H9 (cell line): ENCODE measurements around the gene HIPK4. TPM values are rescaled to one million over a fixed set of nuclear protein-coding genes. Genes with fewer than 3 reads are reported as not detected.
A peak's percentile ranks its signal among the peaks of the same experiment; 100 is the strongest.

Source experiments
- DNase-seq: peaks from one replicate; pipeline ENCODE4 v3.0.0-alpha.2; 2017
- H2AFZ ChIP-seq: one replicate; pipeline ENCODE4 v1.6.1; 2013; ENCODE audit warnings: mild to moderate bottlenecking, low read length, control low read depth, moderate library complexity
- H2AK5ac ChIP-seq: 2 replicates; pipeline ENCODE4 v1.6.1; 2013; ENCODE audit warnings: low read length, control low read depth, mixed read lengths; ENCODE audit not compliant: insufficient read length
- H2BK120ac ChIP-seq: one replicate; pipeline ENCODE4 v1.6.1; 2013; ENCODE audit warnings: low read depth, mild to moderate bottlenecking, low read length, control low read depth, inconsistent platforms; ENCODE audit not compliant: poor library complexity, severe bottlenecking
- H2BK12ac ChIP-seq: 2 replicates; pipeline ENCODE4 v1.6.1; 2013; ENCODE audit warnings: low read length, control low read depth, mixed read lengths, low read depth; ENCODE audit not compliant: insufficient read length
- H2BK15ac ChIP-seq: 2 replicates; pipeline ENCODE4 v1.6.1; 2013; ENCODE audit warnings: low read depth, low read length, control low read depth
- H2BK20ac ChIP-seq: one replicate; pipeline ENCODE4 v1.6.1; 2013; ENCODE audit warnings: low read depth, mild to moderate bottlenecking, low read length, control low read depth, inconsistent platforms; ENCODE audit not compliant: poor library complexity, severe bottlenecking
- H2BK5ac ChIP-seq: 2 replicates; pipeline ENCODE4 v1.6.1; 2013; ENCODE audit warnings: low read length, control low read depth, mixed read lengths; ENCODE audit not compliant: insufficient read length
- H3K14ac ChIP-seq: 2 replicates; pipeline ENCODE4 v1.6.1; 2013; ENCODE audit warnings: low read length, control low read depth; ENCODE audit not compliant: insufficient read depth
- H3K18ac ChIP-seq: 2 replicates; pipeline ENCODE4 v1.6.1; 2013; ENCODE audit warnings: low read depth, mild to moderate bottlenecking, mixed read lengths, low read length, control low read depth; ENCODE audit not compliant: insufficient read length
- H3K23ac ChIP-seq: 2 replicates; pipeline ENCODE4 v1.6.1; 2013; ENCODE audit warnings: low read length, control low read depth, mixed read lengths, low read depth; ENCODE audit not compliant: insufficient read length
- H3K23me2 ChIP-seq: 2 replicates; pipeline ENCODE4 v1.6.1; 2013; ENCODE audit warnings: low read depth, mild to moderate bottlenecking, mixed read lengths, low read length, control low read depth; ENCODE audit not compliant: insufficient read length, poor library complexity, severe bottlenecking
- H3K27ac ChIP-seq: 2 replicates; pipeline ENCODE4 v1.5.1; 2013; ENCODE audit warnings: low read length, control low read depth, mixed read lengths, low read depth; ENCODE audit not compliant: insufficient read length
- H3K27me3 ChIP-seq: 2 replicates; pipeline ENCODE4 v1.6.1; 2013; ENCODE audit warnings: low read length, control low read depth, inconsistent platforms; ENCODE audit not compliant: insufficient read depth
- H3K4ac ChIP-seq: 2 replicates; pipeline ENCODE4 v1.6.1; 2013; ENCODE audit warnings: low read depth, mild to moderate bottlenecking, control low read depth, inconsistent platforms, low read length, moderate library complexity
- H3K4me1 ChIP-seq: 2 replicates; pipeline ENCODE4 v1.6.1; 2013; ENCODE audit warnings: low read length, control low read depth, inconsistent platforms; ENCODE audit not compliant: insufficient read depth
- H3K4me2 ChIP-seq: 2 replicates; pipeline ENCODE4 v1.6.1; 2013; ENCODE audit warnings: low read length, control low read depth, mixed read lengths; ENCODE audit not compliant: insufficient read length, insufficient read depth
- H3K56ac ChIP-seq: 2 replicates; pipeline ENCODE4 v1.6.1; 2013; ENCODE audit warnings: low read depth, mild to moderate bottlenecking, mixed read lengths, low read length, control low read depth; ENCODE audit not compliant: insufficient read length
- H3K79me1 ChIP-seq: 2 replicates; pipeline ENCODE4 v1.6.1; 2013; ENCODE audit warnings: low read depth, mild to moderate bottlenecking, moderate library complexity, low read length, control low read depth, inconsistent platforms; ENCODE audit not compliant: insufficient read depth, poor library complexity, severe bottlenecking
- H3K79me2 ChIP-seq: 2 replicates; pipeline ENCODE4 v1.6.1; 2013; ENCODE audit warnings: low read length, control low read depth, inconsistent platforms; ENCODE audit not compliant: insufficient read depth
- H3K9ac ChIP-seq: 2 replicates; pipeline ENCODE4 v1.6.1; 2013; ENCODE audit warnings: low read length, control low read depth, mixed read lengths; ENCODE audit not compliant: insufficient read length; ENCODE audit errors: extremely low read depth
- H3K9me3 ChIP-seq: one replicate; pipeline ENCODE4 v1.6.1; 2013; ENCODE audit warnings: low read depth, low read length, inconsistent platforms; ENCODE audit not compliant: control insufficient read depth
- H3T11ph ChIP-seq: one replicate; pipeline ENCODE4 v1.6.1; 2013; ENCODE audit warnings: mild to moderate bottlenecking, low read length, control low read depth, inconsistent platforms
- H4K20me1 ChIP-seq: one replicate; pipeline ENCODE4 v1.6.1; 2013; ENCODE audit not compliant: control insufficient read depth, insufficient read length, insufficient read depth
- H4K5ac ChIP-seq: 2 replicates; pipeline ENCODE4 v1.6.1; 2013; ENCODE audit warnings: low read depth, mild to moderate bottlenecking, mixed read lengths, low read length, control low read depth; ENCODE audit not compliant: insufficient read length
- H4K8ac ChIP-seq: replicated peaks from 2 replicates; pipeline ENCODE4 v1.6.1; 2013; ENCODE audit warnings: low read length, control low read depth, mixed read lengths, low read depth; ENCODE audit not compliant: insufficient read length
- H4K91ac ChIP-seq: 2 replicates; pipeline ENCODE4 v1.6.1; 2013; ENCODE audit warnings: low read depth, mild to moderate bottlenecking, moderate library complexity, mixed read lengths, low read length, control low read depth; ENCODE audit not compliant: insufficient read length
- H3K27ac Mint-ChIP-seq, 3 experiments: 2 replicates in 2 of 3; 3 replicates in 1 of 3; pipeline ENCODE4 v1.8.0; 2020 to 2021; ENCODE audit warnings: mixed read lengths in 3 of 3, mild to moderate bottlenecking in 1 of 3, moderate library complexity in 1 of 3
- H3K27me3 Mint-ChIP-seq: 2 replicates; pipeline ENCODE4 v1.8.0; 2021; ENCODE audit warnings: low read depth, mild to moderate bottlenecking, moderate library complexity, mixed read lengths
- H3K36me3 Mint-ChIP-seq, 3 experiments: 2 replicates in 2 of 3; 3 replicates in 1 of 3; pipeline ENCODE4 v1.8.0; 2020 to 2021; ENCODE audit warnings: low read depth in 3 of 3, mixed read lengths in 3 of 3; ENCODE audit not compliant: insufficient read depth in 1 of 3
- H3K4me1 Mint-ChIP-seq, 2 experiments: 2 replicates each; pipeline ENCODE4 v1.8.0; 2020; ENCODE audit warnings: mixed read lengths in 2 of 2
- H3K4me3 Mint-ChIP-seq, 2 experiments: 2 replicates in 1 of 2; 3 replicates in 1 of 2; pipeline ENCODE4 v1.8.0; 2020 to 2021; ENCODE audit warnings: mild to moderate bottlenecking in 2 of 2, mixed read lengths in 2 of 2, moderate library complexity in 1 of 2
- H3K9me3 Mint-ChIP-seq, 2 experiments: 2 replicates in 1 of 2; 3 replicates in 1 of 2; pipeline ENCODE4 v1.8.0; 2020; ENCODE audit warnings: mild to moderate bottlenecking in 2 of 2, mixed read lengths in 2 of 2, moderate library complexity in 1 of 2
- WGBS: extraction: QIAGEN DNeasy Blood & Tissue Kit; methylation state at CpG from one replicate; pipeline ENCODE4 v1.1.7; 2013; ENCODE audit warnings: missing lambda C conversion rate, low lambda C conversion rate, mixed read lengths; ENCODE audit not compliant: insufficient read length; ENCODE audit errors: extremely low coverage; 5-methylcytosine and 5-hydroxymethylcytosine counted together
- total RNA-seq: library from RNA; stranded (reverse); gene quantifications from 2 replicates; pipeline ENCODE4 v1.2.1, GENCODE V29; 2021
- TF ChIP-seq, protein P1 (sequence below): fragments of 200-600 bp; sonication (generic); conservative IDR thresholded peaks from 3 replicates; pipeline ENCODE4 v1.8.0; 2021; ENCODE audit warnings: antibody characterized with exemption, mild to moderate bottlenecking

HIPK4 gene
- total RNA-seq, 1 experiment from 2014 or later = 0.15 TPM

DNA sequence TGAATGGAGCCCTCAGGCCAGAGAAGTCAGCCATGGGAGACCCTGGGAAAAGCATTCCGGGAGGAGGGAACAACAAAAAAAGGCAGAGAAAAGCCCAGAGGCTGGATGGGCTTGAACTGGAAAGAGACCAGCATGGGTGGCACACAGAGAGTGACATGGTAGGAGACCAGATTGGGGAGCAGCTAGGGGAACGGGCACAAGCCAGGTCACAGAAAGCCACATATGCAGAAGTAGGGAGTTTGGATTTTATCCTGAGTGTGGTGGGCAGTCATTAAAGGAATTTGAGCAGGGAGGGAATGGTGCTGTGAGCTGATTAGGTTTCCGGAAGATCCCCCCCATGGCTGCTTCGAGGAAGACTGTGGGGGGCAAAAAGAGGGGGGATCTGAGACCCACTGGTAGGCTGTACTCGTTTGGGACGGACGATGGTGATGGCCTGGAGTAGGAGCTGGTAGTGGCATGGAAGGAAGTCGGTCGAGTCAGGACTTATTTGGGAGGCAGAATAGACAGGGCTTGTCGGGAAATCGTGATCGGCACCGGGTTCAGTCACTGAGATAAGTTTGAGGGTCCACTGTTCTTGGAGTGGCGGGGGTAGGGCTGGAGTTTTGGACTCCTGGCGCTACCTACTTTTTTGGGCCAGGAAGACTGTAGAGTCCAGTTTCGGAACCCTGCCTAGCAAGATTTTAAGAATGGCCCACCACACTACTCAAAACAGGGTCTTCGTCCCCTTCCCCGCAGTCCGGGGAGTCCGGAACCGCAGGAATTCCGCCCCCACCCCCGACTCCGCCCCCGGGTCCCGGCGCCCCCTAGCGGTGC is 34.9 kb upstream of the HIPK4 start:
- no peak overlapping the region for H3K56ac ChIP-seq
- no peak overlapping the region for H2AK5ac ChIP-seq
- H2BK5ac ChIP-seq = no peak overlapping the region
- H3K9ac ChIP-seq = peak overlapping the region; percentile 57
- H2BK120ac ChIP-seq = no peak overlapping the region
- H2BK20ac ChIP-seq = no peak overlapping the region
- WGBS = no CpG with 5 or more reads among the region's 28 CpGs
- no peak overlapping the region for H3K4ac ChIP-seq
- Mint-ChIP-seq H3K4me1 (peaks cover 19% of the 10 kb centered on the region in 2 experiments), H3K4me3 (peak overlapping the region; percentile 91 to 97), H3K36me3 (peaks cover 0 to 5% (median 4%) of the 10 kb centered on the region in 3 experiments; a peak in 3 of 7 replicates), H3K27ac (peak overlapping the region; percentile 92 to 96 (median 95)), H3K9me3 (peaks cover 0 to 1% of the 10 kb centered on the region in 2 experiments; a peak in 1 of 5 replicates), H3K27me3 (no peaks in the 10 kb centered on the region)
- H3K18ac ChIP-seq = no peak overlapping the region
- H3K23me2 ChIP-seq = peaks cover 16% of the 10 kb centered on the region
- peak; percentile 48 for DNase-seq
- H3K4me1 ChIP-seq = no peaks in the 10 kb centered on the region; the same call in 1 of the 2 replicates
- peak overlapping the region; percentile 90 for H3K4me2 ChIP-seq
- H3K27ac ChIP-seq = no peak overlapping the region
- no peak overlapping the region for H4K8ac ChIP-seq
- H4K5ac ChIP-seq = no peak overlapping the region
- no peaks in the 10 kb centered on the region for H3K79me2 ChIP-seq
- H3K79me1 ChIP-seq = no peaks in the 10 kb centered on the region
- H3K9me3 ChIP-seq = no peaks in the 10 kb centered on the region
- no peak overlapping the region for H4K91ac ChIP-seq
- H3K23ac ChIP-seq = no peak overlapping the region
- H3K14ac ChIP-seq = peak overlapping the region; percentile 16; the same call in 1 of the 2 replicates
- TF ChIP-seq, protein P1, sequence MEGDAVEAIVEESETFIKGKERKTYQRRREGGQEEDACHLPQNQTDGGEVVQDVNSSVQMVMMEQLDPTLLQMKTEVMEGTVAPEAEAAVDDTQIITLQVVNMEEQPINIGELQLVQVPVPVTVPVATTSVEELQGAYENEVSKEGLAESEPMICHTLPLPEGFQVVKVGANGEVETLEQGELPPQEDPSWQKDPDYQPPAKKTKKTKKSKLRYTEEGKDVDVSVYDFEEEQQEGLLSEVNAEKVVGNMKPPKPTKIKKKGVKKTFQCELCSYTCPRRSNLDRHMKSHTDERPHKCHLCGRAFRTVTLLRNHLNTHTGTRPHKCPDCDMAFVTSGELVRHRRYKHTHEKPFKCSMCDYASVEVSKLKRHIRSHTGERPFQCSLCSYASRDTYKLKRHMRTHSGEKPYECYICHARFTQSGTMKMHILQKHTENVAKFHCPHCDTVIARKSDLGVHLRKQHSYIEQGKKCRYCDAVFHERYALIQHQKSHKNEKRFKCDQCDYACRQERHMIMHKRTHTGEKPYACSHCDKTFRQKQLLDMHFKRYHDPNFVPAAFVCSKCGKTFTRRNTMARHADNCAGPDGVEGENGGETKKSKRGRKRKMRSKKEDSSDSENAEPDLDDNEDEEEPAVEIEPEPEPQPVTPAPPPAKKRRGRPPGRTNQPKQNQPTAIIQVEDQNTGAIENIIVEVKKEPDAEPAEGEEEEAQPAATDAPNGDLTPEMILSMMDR = no peak
- H3T11ph ChIP-seq = no peak overlapping the region
- no peaks in the 10 kb centered on the region for H4K20me1 ChIP-seq
- no peaks in the 10 kb centered on the region for H3K27me3 ChIP-seq
- H2BK12ac ChIP-seq = no peak overlapping the region
- H2BK15ac ChIP-seq = no peak overlapping the region
- no peak overlapping the region for H2AFZ ChIP-seq
